SH-SY5Y (cell line): ENCODE results near the gene ACBD4.

Experiments used
- GATA2 ChIP-seq: IDR thresholded peaks from 2 replicates; pipeline ENCODE4 v1.6.1; 2011; ENCODE audit warnings: mild to moderate bottlenecking, low read depth, low read length
- GATA3 ChIP-seq: IDR thresholded peaks from 2 replicates; pipeline ENCODE4 v1.6.1; 2011; ENCODE audit warnings: low read depth, mild to moderate bottlenecking, low read length, moderate library complexity

Gene ACBD4

GRCh38 chr17:45135192-45135977 lies at the start of gene ACBD4:
Gene ACBD4, plus strand, starts transcription at chr17:45135687. Its CDS starts 458 bp downstream, at chr17:45136145.
- TF ChIP-seq GATA3 (no peak), GATA2 (no peak)

- no peak for TF ChIP-seq GATA2
- TF ChIP-seq GATA3: no peak
Observed at GRCh38 chr17:45086391-45086790, 49.1 kb upstream of the ACBD4 start.

- no peak for TF ChIP-seq GATA2
- no peak for TF ChIP-seq GATA3
Observed at GRCh38 chr17:45086865-45087503, 48.5 kb upstream of the ACBD4 start.

GRCh38 chr17:45087504-45087975 lies 47.9 kb upstream of the ACBD4 start:
- TF ChIP-seq GATA2 (no peak), GATA3 (no peak)

GRCh38 chr17:45087978-45088377 lies 47.5 kb upstream of the ACBD4 start:
- TF ChIP-seq GATA3 (no peak), GATA2 (no peak)

GRCh38 chr17:45088741-45089140 lies 46.7 kb upstream of the ACBD4 start:
- TF ChIP-seq GATA2 (no peak), GATA3 (no peak)

- TF ChIP-seq GATA2 (no peak), GATA3 (no peak)
Observed at GRCh38 chr17:45090711-45091110, 44.8 kb upstream of the ACBD4 start.

- TF ChIP-seq GATA2 (no peak), GATA3 (no peak)
Observed at GRCh38 chr17:45091778-45092425, 43.6 kb upstream of the ACBD4 start.

- TF ChIP-seq GATA2 (no peak), GATA3 (no peak)
Observed at GRCh38 chr17:45092911-45093430, 42.5 kb upstream of the ACBD4 start.

- TF ChIP-seq GATA3: no peak
- no peak for TF ChIP-seq GATA2
Observed at GRCh38 chr17:45093444-45094110, 41.9 kb upstream of the ACBD4 start.

GRCh38 chr17:45096141-45096540 lies 39.3 kb upstream of the ACBD4 start:
- TF ChIP-seq GATA2: no peak
- no peak for TF ChIP-seq GATA3

GRCh38 chr17:45096926-45097325 lies 38.6 kb upstream of the ACBD4 start:
- TF ChIP-seq GATA2 (no peak), GATA3 (no peak)

- no peak for TF ChIP-seq GATA2
- TF ChIP-seq GATA3: no peak
Observed at GRCh38 chr17:45098081-45098868, 37.2 kb upstream of the ACBD4 start.
